GM12892 (cell line): ENCODE results near the gene MYO10.

Experiments used
- POLR2A ChIP-seq: IDR thresholded peaks from 2 replicates; pipeline ENCODE4 v1.6.1; 2011; ENCODE audit warnings: low read depth, low read length, control low read depth
- POLR2AphosphoS5 ChIP-seq: IDR thresholded peaks from 2 replicates; pipeline ENCODE4 v1.6.1; 2011; ENCODE audit warnings: low read depth, low read length, control low read depth

GRCh38 chr5:16934123-16934522, 2.0 kb downstream of the MYO10 start:
- TF ChIP-seq POLR2A: no peak
- TF ChIP-seq POLR2AphosphoS5: no peak
